Suprapubic skin (tissue), 4 donors: ENCODE data around the gene ZFP36L1. TPM values are rescaled to one million over a fixed set of nuclear protein-coding genes. Genes with fewer than 3 reads are reported as not detected.
A peak's percentile ranks its signal among the peaks of the same experiment; 100 is the strongest.

Experiments used
- DNase-seq, 2 donors: peaks; one replicate each; pipeline ENCODE4 v3.0.0-alpha.2; 2019; ENCODE audit warnings: low spot score in 2 of 2
- H3K27ac ChIP-seq: fragments of 200-600 bp; sonication (generic); one replicate; pipeline ENCODE4 v1.5.1; 2019
- H3K27me3 ChIP-seq: fragments of 200-600 bp; sonication (generic); one replicate; pipeline ENCODE4 v1.5.1; 2019
- H3K36me3 ChIP-seq: fragments of 200-600 bp; sonication (generic); one replicate; pipeline ENCODE4 v1.5.1; 2019
- H3K4me1 ChIP-seq: fragments of 200-600 bp; sonication (generic); one replicate; pipeline ENCODE4 v1.5.1; 2019
- H3K4me3 ChIP-seq: fragments of 200-600 bp; sonication (generic); one replicate; pipeline ENCODE4 v1.5.1; 2019; ENCODE audit warnings: mild to moderate bottlenecking
- H3K9me3 ChIP-seq: fragments of 200-600 bp; sonication (generic); one replicate; pipeline ENCODE4 v1.5.1; 2019
- CTCF ChIP-seq, 2 donors: fragments of 200-600 bp in 1 of 2; fragments of 450-650 bp in 1 of 2; sonication (generic) in 1 of 2; IDR thresholded peaks; one replicate each; pipeline ENCODE4 v1.5.1; 2016 to 2019; ENCODE audit warnings: antibody characterized with exemption in 2 of 2, mild to moderate bottlenecking in 1 of 2, moderate library complexity in 1 of 2
- EP300 ChIP-seq: sonication (generic); formaldehyde crosslinking; IDR thresholded peaks from one replicate; pipeline ENCODE4 v1.6.1; 2017; ENCODE audit warnings: antibody characterized with exemption
- POLR2A ChIP-seq, 2 donors: fragments of 450-650 bp; IDR thresholded peaks; one replicate each; pipeline ENCODE4 v1.6.1; 2017; ENCODE audit warnings: antibody characterized with exemption in 2 of 2, mild to moderate bottlenecking in 2 of 2, moderate library complexity in 2 of 2
- POLR2AphosphoS5 ChIP-seq, 3 donors: sonication (generic); formaldehyde crosslinking; IDR thresholded peaks; one replicate each; pipeline ENCODE4 v1.6.1; 2017; ENCODE audit warnings: antibody characterized with exemption in 3 of 3
- WGBS: methylation state at CpG from one replicate; pipeline ENCODE4 v1.1.5; 2018; 5-methylcytosine and 5-hydroxymethylcytosine counted together
- total RNA-seq, 4 donors: library from RNA; depleted of rRNA; stranded (reverse); fragments of >200 nt; gene quantifications; one replicate each; pipeline ENCODE4 v1.1.0, GENCODE V29; 2016

ZFP36L1 gene
- total RNA-seq, 4 donors from 2014 or later: 1,382 to 1,995 (median 1,611) TPM

- Histone ChIP-seq H3K27me3 (no peaks in the 10 kb centered on the region), H3K27ac (no peak overlapping the region), H3K9me3 (no peaks in the 10 kb centered on the region), H3K36me3 (no peaks in the 10 kb centered on the region), H3K4me1 (peaks cover 20% of the 10 kb centered on the region), H3K4me3 (no peak overlapping the region)
- TF ChIP-seq POLR2A (IDR thresholded peaks at IDR 0.05): no peak
- DNase-seq: no peak
- 87% methylated on average over 6 of the region's 6 CpGs for WGBS
These were observed 40.4 kb downstream of the ZFP36L1 start for GRCh38 chr14:68752271-68753006.

GRCh38 chr14:68749487-68750475 is 43.1 kb downstream of the ZFP36L1 start:
- no peaks in the 10 kb centered on the region for H3K36me3 ChIP-seq
- no peak overlapping the region for H3K27ac ChIP-seq
- WGBS: 81% methylated on average over 11 of the region's 11 CpGs
- no peaks in the 10 kb centered on the region for H3K27me3 ChIP-seq
- H3K9me3 ChIP-seq: no peaks in the 10 kb centered on the region
- peak in 1 of 2 donors; percentile 27 for DNase-seq
- no peak for TF ChIP-seq CTCF (IDR thresholded peaks at IDR 0.05)
- TF ChIP-seq POLR2A (IDR thresholded peaks at IDR 0.05): no peak
- TF ChIP-seq EP300: no peak
- no peak for TF ChIP-seq POLR2AphosphoS5 (IDR thresholded peaks at IDR 0.05)
- H3K4me1 ChIP-seq: peaks cover 9% of the 10 kb centered on the region
- no peak overlapping the region for H3K4me3 ChIP-seq

GRCh38 chr14:68748691-68749090 is 44.2 kb downstream of the ZFP36L1 start:
- Histone ChIP-seq H3K4me3 (no peak overlapping the region), H3K9me3 (no peaks in the 10 kb centered on the region), H3K36me3 (no peaks in the 10 kb centered on the region), H3K27ac (no peak overlapping the region), H3K27me3 (no peaks in the 10 kb centered on the region), H3K4me1 (peaks cover 3% of the 10 kb centered on the region)
- DNase-seq: peak in 1 of 2 donors; percentile 19
- no peak for TF ChIP-seq POLR2AphosphoS5 (IDR thresholded peaks at IDR 0.05)
- no peak for TF ChIP-seq CTCF (IDR thresholded peaks at IDR 0.05)
- 100% methylated on average over 5 of the region's 5 CpGs for WGBS

- H3K27ac ChIP-seq: no peak overlapping the region
These were observed 44.6 kb downstream of the ZFP36L1 start for GRCh38 chr14:68748260-68748659.

GRCh38 chr14:68747393-68747792 is 45.5 kb downstream of the ZFP36L1 start:
- H3K27ac ChIP-seq: no peak overlapping the region
- no peak for TF ChIP-seq POLR2A (IDR thresholded peaks at IDR 0.05)
- TF ChIP-seq EP300: no peak
- TF ChIP-seq POLR2AphosphoS5 (IDR thresholded peaks at IDR 0.05): no peak
- no peak for TF ChIP-seq CTCF (IDR thresholded peaks at IDR 0.05)

More at GRCh38 chr14:68748260-68748659, 44.6 kb downstream of the ZFP36L1 start:
- Histone ChIP-seq H3K36me3 (no peaks in the 10 kb centered on the region), H3K4me1 (peaks cover 3% of the 10 kb centered on the region), H3K27me3 (no peaks in the 10 kb centered on the region), H3K4me3 (no peak overlapping the region), H3K9me3 (no peaks in the 10 kb centered on the region)
- WGBS: 92% methylated on average over 10 of the region's 10 CpGs
- DNase-seq: no peak
- TF ChIP-seq CTCF (IDR thresholded peaks at IDR 0.05) (no peak), POLR2AphosphoS5 (IDR thresholded peaks at IDR 0.05) (no peak), POLR2A (IDR thresholded peaks at IDR 0.05) (no peak), EP300 (no peak)

More at GRCh38 chr14:68747393-68747792, 45.5 kb downstream of the ZFP36L1 start:
- Histone ChIP-seq H3K27me3 (no peaks in the 10 kb centered on the region), H3K4me1 (peaks cover 3% of the 10 kb centered on the region), H3K4me3 (no peak overlapping the region), H3K36me3 (no peaks in the 10 kb centered on the region), H3K9me3 (no peaks in the 10 kb centered on the region)
- DNase-seq: no peak
- 60% methylated on average over 5 of the region's 5 CpGs for WGBS
